GM18951 (cell line): ENCODE measurements around the gene MED27.
"Not testable (repeated sequence)": the region's sequence is repeated elsewhere in the genome, so short reads cannot be mapped to it uniquely, and the experiment has no call there.

ENCODE experiments used
- POLR2A ChIP-seq: IDR thresholded peaks from 4 replicates; pipeline ENCODE4 v1.6.1; 2011; ENCODE audit warnings: mild to moderate bottlenecking; ENCODE audit not compliant: insufficient read length, insufficient read depth; ENCODE audit errors: extremely low read depth
- in situ Hi-C: fragments of 300-500 bp; cut with MboI; formaldehyde crosslinking; loops from one replicate; pipeline ENCODE4 v1.12.0; 2022; ENCODE audit warnings: low sequenced_read_pairs, mixed read lengths, inconsistent platforms; ENCODE audit not compliant: unreplicated experiment

The MED27 gene

GRCh38 chr9:132063281-132063680 is 16.4 kb downstream of the MED27 start:
- in situ Hi-C loops, result no loop called here
- no peak for TF ChIP-seq POLR2A

GRCh38 chr9:132062806-132063205 is 16.9 kb downstream of the MED27 start:
- no peak for TF ChIP-seq POLR2A
- in situ Hi-C loops, result no loop called here

- in situ Hi-C loops, result no loop called here
- TF ChIP-seq POLR2A, result no peak
Observed at GRCh38 chr9:132061526-132061925, 18.1 kb downstream of the MED27 start.

- in situ Hi-C loops, result no loop called here
- TF ChIP-seq POLR2A, result no peak
Observed at GRCh38 chr9:132059361-132059760, 20.3 kb downstream of the MED27 start.

- in situ Hi-C loops, result not testable (repeated sequence)
Observed at GRCh38 chr9:132058226-132058625, 21.4 kb downstream of the MED27 start.

- no peak for TF ChIP-seq POLR2A
Observed at GRCh38 chr9:132056717-132057560, 22.7 kb downstream of the MED27 start.

GRCh38 chr9:132055756-132056155 is 23.9 kb downstream of the MED27 start:
- in situ Hi-C loops, result no loop called here

More at GRCh38 chr9:132056717-132057560, 22.7 kb downstream of the MED27 start:
- in situ Hi-C loops, result no loop called here

GRCh38 chr9:132054024-132054423 is 25.6 kb downstream of the MED27 start:
- in situ Hi-C loops, result no loop called here
- TF ChIP-seq POLR2A, result no peak

More at GRCh38 chr9:132055756-132056155, 23.9 kb downstream of the MED27 start:
- TF ChIP-seq POLR2A, result no peak

- TF ChIP-seq POLR2A, result no peak
- in situ Hi-C loops, result no loop called here
Observed at GRCh38 chr9:132049900-132050299, 29.8 kb downstream of the MED27 start.

- no peak for TF ChIP-seq POLR2A
- in situ Hi-C loops, result no loop called here
Observed at GRCh38 chr9:132049323-132049882, 30.3 kb downstream of the MED27 start.

- in situ Hi-C loops, result no loop called here
- no peak for TF ChIP-seq POLR2A
Observed at GRCh38 chr9:132048201-132048600, 31.5 kb downstream of the MED27 start.

GRCh38 chr9:132046456-132046855 is 33.2 kb downstream of the MED27 start:
- no peak for TF ChIP-seq POLR2A
- in situ Hi-C loops, result no loop called here

- in situ Hi-C loops, result no loop called here
- no peak for TF ChIP-seq POLR2A
Observed at GRCh38 chr9:132044176-132044875, 35.3 kb downstream of the MED27 start.

GRCh38 chr9:132043708-132044107 is 36.0 kb downstream of the MED27 start:
- in situ Hi-C loops, result no loop called here
- TF ChIP-seq POLR2A, result no peak
